T-helper 2 cell (primary cell): ENCODE data around the gene AVPI1.
A peak's percentile ranks its signal among the peaks of the same experiment; 100 is the strongest.

Experiments used
- DNase-seq, 5 experiments: peaks; one replicate each; pipeline versions ENCODE4 v3.0.0 to v3.0.0-alpha.2; 2012 to 2022
- total RNA-seq, 2 donors: gene quantifications; one replicate each; lab custom pipeline; 2026; lab: John Stamatoyannopoulos, UW

The AVPI1 gene, protein sequence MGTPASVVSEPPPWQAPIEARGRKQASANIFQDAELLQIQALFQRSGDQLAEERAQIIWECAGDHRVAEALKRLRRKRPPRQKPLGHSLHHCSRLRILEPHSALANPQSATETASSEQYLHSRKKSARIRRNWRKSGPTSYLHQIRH
- 6.1 to 14.7 reads per million in 2 donors for total RNA-seq

DNA sequence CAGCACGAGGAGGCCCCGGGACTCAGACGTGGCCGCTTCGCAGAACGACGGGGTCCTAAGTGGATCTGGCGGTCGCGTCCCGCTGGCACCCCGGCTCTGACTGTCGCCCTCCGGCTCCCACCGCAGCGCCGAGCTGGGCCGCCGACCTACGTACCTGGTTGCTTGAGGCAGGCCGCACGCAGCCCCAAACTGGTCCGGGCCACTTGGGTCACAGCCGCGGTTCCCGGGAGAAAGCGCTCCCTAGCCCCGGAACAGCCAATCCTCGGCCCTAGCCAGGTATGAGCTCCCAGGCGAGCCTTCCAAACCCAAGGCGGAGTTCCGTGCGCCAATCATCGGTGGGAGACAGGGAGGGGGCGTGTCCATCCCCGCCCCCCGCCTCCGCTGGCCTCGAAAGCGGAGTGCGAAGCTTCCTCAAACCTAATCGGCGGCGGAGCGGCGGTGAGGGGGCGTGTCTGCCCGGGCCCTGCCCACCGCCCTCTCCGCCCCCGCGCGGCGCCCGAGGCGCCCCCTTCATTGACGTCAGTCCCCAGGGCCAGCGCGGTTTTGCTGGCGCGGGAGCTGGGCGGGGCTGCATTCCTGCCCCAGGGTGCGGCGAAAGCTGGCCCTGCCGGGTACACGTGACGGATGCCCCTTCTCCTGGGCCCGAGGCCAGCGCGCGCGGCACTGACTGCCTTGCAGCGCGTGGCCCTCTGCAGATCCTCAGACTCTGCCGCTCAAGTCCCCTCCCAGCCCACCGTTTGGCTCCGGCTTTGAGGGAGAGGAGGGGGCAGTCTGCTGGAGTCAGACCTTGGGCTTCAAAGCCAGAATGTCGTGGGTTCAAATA lies at the start of gene AVPI1:
AVPI1 (minus strand) TSS at position 280 of the 823 bp plus-strand sequence. CDS start 7,336 bp downstream, outside the sequence.
- DNase-seq, result peak; percentile 87 to 97 (median 95)

DNA sequence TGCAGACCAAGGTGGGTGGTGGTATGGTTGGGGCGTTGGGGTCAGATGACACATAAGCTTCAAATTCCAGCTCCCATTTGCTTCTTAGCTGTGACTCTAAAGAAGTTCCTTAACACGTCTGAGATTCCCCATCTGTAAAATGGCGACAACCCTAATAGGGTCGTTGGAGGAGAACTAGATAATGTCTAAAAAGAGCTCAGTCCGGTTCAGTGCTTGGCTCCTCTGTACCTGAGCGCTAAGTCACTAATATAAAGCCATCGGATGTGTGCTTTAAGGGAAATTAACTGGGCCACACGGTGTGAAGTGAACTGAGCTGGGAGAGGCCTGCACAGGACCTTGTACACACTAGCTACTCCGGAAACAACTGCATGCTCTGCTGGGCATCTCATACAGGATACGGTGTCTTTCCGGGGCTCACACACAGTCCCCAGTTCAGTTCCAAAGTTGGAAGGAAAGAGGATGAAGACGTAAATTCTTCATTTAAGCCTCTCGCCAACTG lies 49.4 kb upstream of the AVPI1 start:
- no peak for DNase-seq

DNA sequence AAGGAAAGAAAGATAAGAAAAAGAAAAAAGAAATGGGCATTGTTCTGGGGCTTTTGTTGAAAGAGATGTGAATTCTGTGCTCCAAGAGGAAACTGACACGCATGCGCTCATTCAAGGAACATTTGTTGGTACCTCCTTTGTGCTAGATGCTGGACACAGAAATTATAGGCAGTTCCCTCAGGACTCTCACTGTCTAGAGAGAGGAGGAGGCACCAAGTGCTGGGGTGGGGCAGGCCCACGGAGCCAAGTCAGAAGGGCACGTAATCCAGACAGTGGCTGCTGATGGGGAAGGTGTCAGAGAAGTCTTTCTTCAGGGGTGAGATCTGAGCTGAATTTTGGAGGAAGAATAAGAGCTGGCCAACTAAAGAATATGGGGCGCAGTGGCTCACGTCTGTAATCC lies 47.0 kb upstream of the AVPI1 start:
- no peak for DNase-seq

DNA sequence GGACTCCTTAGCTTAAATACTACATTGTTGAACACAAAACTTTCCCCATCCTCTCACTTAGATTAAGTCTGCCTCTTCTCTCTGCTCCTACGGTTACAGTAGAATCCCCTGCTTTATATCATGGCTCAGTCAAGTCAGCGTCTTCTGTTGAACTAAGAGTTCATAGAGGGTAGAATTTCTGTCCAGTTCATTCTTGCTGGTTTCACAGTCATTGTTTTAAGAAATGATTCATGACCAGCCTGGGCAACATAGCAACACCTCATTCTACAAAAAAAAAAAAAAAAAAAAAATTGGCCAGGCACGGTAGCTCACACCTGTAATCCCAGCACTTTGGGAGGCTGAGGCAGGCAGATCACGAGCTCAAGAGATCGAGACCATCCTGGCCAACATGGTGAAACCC lies 46.2 kb upstream of the AVPI1 start:
- DNase-seq, result no peak

DNA sequence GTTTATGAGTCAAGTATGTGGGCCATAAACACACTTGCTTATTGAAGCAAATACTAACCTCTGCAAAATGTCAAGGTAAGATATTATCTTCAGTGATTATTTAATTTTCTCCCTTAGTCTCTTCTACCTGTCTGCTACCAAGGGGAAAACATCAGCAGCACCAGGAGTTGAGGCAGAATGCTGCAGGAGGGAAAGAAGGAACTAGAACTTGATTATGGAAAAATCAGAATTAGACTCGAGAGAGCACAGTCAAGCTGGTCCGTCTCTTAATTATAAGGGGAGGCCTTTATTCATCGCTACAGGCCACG lies 45.0 kb upstream of the AVPI1 start:
- no peak for DNase-seq

DNA sequence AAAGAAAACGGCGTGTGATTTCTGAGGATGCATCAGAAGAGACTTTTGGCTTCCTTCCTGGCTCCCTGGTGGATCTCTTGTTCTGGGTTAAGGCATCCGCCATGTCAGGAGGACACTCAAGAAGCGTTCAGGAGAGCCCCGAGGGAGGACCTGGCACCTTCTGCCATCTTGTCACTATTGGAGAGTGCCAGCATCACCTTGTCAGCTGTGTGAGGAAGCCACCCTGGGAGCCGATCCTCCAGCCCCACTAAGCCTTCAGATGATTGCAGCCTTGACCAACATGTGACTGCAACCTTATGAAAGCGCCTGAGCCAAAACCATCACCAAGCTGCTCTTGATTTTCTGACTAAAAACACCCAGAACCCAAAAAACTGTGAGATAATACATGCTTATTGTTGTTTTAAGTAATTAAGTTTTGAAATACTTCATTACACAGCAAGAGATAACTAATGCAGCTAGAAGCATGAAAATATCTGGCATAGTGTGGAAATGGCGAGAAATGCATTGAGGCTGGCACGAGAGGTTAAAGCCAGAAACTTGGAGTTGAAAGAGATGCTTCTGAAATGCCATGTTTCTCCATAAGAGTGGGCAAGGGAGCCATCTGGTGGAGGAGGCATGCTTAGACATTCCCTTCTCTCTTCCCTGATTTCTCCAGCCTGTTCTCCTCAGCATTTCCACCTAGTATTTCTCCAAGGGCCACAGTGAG lies 44.5 kb upstream of the AVPI1 start:
- peak in 4 of 5 experiments; percentile 26 to 43 (median 40) for DNase-seq

GRCh38 chr10:97729014-97729413 lies 42.0 kb upstream of the AVPI1 start:
- DNase-seq, result no peak

DNA sequence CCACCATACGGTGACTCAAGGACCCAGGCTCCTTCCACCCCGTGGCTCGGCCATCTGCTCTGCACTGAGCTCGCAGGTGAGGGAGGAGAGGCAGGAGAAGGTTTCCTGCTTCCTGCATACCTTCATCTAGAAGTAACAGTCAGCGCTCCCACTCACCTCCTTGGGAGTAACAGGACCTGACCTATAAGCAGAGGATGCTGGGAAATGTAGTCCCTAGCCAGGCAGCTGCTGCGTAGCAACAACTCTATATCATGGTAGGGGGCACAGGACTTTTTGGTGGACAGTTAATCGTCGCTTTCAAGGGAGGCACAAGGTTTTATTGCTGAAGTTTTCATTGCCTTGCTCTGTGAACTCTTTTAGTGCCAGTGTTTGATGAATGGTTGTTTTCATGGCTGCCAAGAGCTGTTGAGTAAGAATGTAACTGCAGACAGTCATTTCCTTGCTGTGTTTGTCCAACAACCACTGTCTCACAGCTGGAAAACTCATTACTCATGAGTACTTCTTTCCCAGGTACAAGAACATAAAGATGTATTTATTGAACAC lies 39.7 kb upstream of the AVPI1 start:
- peak in 1 of 5 experiments; percentile 33 for DNase-seq

DNA sequence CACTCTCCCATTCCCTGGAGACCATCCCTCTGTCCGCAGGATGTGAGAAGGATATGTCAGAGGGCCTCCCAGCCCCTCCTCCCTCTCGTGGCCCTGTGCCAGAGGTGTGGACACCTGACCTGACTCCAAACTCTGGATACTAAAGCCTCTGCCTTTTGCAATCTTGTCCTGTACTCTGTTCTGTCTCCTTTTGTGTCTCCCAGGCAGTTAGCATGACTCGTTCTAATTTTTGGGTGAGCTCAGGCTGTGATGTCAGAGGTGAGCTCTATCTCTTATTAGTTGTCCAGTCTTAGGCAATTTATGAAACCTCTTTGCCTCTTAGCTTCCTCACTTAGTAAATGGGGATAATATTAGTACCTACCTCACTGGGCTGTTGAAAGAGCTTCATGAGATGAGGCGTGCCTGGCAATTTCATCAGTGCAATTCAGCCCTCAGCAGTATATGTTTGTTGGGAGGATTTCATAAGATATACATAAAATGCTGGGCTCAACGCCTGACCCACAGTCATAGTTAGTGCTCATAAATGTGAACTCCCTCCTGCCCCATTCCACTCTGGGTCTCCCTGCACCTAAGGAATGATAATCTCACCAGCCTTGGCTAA lies 37.4 kb upstream of the AVPI1 start:
- DNase-seq, result no peak

GRCh38 chr10:97723001-97723400 lies 36.0 kb upstream of the AVPI1 start:
- no peak for DNase-seq

DNA sequence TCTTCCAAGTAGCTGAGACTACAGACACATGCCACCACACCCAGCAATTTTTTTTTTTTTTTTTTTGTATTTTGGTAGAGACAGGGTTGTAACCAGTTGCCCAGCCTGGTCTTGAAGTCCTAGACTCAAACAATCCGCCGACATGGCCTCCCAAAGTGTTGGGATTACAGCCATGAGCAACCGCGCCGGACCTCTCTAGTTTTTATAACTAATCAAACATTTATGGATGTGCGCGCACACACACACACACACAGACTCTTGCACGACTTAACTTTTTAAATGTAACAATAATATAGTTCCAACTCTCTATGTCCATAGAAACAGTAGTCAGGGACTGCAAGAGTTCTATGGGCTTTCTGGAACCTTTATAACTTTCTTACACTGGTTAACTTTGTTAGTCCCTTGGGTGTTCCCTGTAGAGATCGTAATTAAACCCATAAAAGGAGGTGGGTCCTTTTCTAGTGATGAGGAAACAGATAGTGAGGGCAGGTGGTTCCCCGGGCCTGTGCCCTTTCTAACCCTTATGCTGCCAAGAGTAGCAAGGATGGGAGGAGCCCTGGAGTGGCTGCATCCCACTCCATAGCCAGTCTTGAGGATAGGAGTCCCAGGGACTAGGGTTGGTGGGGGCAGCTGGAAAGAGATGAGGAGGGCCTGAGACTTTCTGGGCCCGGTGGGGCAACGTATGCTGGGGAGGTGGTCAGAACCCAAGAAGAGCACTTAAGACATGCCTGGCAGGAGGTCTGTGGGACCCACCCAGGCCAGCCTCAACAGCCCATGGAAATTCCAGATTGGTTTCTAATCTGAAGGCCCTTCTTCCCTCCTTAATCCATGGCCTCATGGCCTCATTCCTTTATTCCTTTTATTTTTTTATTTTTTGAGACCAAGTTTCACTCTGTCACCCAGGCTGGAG lies 35.1 kb upstream of the AVPI1 start:
- no peak for DNase-seq

DNA sequence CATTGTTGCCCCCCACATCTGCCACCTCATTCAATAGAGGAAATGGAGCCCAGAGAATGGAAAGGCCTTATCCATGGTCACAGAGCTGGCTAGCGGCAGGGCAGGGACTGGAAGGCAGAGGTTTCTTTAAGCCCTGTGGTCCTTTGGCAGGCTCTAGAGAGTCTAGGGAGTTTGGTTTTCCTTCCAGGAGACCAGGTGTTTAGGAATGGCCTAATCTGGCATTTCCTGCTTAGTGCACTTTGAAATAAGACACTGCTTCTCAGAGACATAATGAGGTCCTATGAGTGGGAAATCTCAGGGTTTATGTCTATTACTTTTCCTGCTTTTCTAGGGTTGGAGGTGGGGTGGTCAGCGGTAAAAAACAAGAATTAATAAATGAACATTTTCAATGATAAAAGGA lies 32.6 kb upstream of the AVPI1 start:
- no peak for DNase-seq

DNA sequence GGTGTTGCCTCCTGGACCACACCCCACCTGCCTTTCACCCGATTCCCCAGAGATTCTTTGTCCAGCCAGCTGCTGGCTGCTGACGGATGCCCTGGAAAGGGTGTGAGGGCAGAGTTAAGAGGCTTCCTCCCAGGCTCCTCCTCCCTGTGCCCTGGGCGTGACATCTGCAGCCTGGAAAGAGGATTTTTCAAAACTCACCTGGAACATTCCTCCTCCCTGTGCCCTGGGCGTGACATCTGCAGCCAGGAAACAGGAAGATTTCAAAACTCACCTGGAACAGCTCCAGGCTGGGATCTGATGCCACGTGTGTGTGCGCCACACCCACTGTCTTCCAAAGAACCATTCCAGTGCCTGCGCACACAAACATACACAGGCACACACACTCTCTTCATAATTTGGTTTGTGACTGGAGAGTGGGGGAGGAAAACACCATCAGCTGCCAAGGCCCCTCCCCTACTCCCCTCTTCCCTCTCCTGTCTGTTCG lies 31.7 kb upstream of the AVPI1 start:
- DNase-seq, result no peak

DNA sequence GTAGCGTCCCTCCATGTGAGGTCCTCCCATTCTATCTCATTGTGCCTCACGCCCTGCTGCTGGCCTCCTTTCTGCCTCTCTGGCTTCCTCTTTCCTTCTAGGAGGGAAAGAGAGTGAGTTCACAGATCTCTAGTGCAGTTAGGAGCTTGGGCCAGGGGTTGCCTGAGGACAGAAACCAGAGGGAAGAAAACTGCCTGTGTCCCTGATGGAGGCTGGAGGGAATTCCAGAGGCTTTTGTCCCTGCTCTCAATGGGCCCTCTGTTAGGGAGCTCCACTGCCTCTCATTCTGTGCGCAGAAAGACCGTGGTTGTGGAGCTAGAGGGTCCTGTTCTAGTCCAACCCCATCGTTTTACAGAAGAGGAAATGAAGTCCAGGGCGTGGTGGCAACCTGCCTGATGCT lies 31.1 kb upstream of the AVPI1 start:
- no peak for DNase-seq

- DNase-seq, result no peak
Observed at GRCh38 chr10:97717627-97718026, 30.6 kb upstream of the AVPI1 start.

DNA sequence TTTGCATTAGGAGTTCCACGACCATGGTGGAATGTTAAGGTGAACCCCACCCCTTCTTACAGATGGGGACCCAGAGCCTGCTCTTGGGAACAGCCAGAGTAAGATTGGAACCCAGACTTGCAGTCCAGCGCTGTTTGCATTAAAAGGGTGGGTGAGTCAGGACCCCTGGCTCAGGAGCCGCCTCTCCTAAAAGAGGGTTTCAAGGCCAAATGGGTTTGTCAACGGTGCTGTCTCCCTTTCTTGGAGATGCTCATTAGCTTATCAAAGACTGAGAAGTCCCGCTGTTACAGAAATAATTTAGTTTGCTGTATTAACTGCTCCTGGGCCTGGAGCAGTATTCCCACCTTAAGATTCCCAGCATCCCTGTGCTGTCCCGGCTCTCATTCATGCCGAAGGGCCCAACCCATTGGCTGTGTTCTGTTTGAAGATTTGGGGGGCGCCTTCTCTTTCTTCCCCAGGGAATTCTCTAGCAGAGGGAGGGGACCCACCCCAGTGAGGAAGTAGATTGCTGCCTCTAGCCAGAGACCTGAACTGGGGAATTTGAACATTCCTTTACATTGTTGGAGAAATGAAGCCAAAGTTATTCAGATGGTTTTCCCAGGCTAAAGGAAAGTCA lies 28.3 kb upstream of the AVPI1 start:
- DNase-seq, result no peak

GRCh38 chr10:97714401-97715258 lies 27.6 kb upstream of the AVPI1 start:
- DNase-seq, result no peak

DNA sequence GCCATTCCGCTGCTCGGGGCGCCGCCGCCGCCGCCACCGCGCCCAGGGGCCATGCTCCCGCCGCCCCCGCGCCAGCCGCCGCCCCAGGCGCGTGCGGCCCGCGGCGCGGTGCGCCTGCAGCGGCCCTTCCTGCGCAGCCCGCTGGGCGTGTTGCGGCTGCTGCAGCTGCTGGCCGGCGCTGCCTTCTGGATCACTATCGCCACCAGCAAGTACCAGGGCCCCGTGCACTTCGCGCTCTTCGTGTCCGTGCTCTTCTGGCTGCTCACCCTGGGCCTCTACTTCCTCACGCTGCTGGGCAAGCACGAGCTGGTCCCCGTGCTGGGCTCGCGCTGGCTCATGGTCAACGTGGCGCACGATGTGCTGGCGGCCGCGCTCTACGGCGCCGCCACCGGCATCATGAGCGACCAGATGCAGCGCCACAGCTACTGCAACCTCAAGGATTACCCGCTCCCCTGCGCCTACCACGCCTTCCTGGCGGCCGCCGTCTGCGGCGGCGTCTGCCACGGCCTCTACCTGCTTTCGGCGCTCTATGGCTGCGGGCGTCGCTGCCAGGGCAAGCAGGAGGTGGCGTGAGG lies 26.9 kb upstream of the AVPI1 start:
- peak; percentile 17 to 68 (median 26) for DNase-seq

- DNase-seq, result no peak
Observed at GRCh38 chr10:97713339-97713825, 26.3 kb upstream of the AVPI1 start, which contains the start of gene MARVELD1. TSS of gene MARVELD1 (plus strand) at chr10:97713730. CDS start at chr10:97713877, 147 bp downstream.
